Mesothelial cell of epicardium (in vitro differentiated cells): ENCODE measurements around the gene ATP5IF1. TPM values are rescaled to one million over a fixed set of nuclear protein-coding genes. Genes with fewer than 3 reads are reported as not detected.

Source experiments
- DNase-seq, 2 experiments: peaks; one replicate each; pipeline ENCODE4 v3.0.0; 2021; ENCODE audit warnings: low spot score in 2 of 2; ENCODE audit not compliant: unreplicated experiment in 2 of 2
- H3K27ac Mint-ChIP-seq: 2 replicates; pipeline ENCODE4 v1.8.0; 2021; ENCODE audit warnings: mixed read lengths
- H3K27me3 Mint-ChIP-seq: 2 replicates; pipeline ENCODE4 v1.8.0; 2021; ENCODE audit warnings: low read depth, mixed read lengths
- H3K36me3 Mint-ChIP-seq: 2 replicates; pipeline ENCODE4 v1.8.0; 2021; ENCODE audit warnings: mixed read lengths
- H3K4me1 Mint-ChIP-seq: 2 replicates; pipeline ENCODE4 v1.8.0; 2021; ENCODE audit warnings: mixed read lengths
- H3K4me3 Mint-ChIP-seq: 2 replicates; pipeline ENCODE4 v1.8.0; 2021; ENCODE audit warnings: mild to moderate bottlenecking, moderate library complexity, mixed read lengths
- H3K9me3 Mint-ChIP-seq: 2 replicates; pipeline ENCODE4 v1.8.0; 2021; ENCODE audit warnings: mixed read lengths
- total RNA-seq: library from RNA; stranded (reverse); gene quantifications from 3 replicates; pipeline ENCODE4 v1.2.1, GENCODE V29; 2021
- TF ChIP-seq, protein P1 (sequence below): fragments of 200-600 bp; sonication (generic); IDR thresholded peaks from one replicate; pipeline ENCODE4 v1.5.0; 2021; ENCODE audit warnings: antibody characterized with exemption; ENCODE audit not compliant: unreplicated experiment

ATP5IF1 gene
- total RNA-seq, 1 donor from 2014 or later = 125 TPM

DNA sequence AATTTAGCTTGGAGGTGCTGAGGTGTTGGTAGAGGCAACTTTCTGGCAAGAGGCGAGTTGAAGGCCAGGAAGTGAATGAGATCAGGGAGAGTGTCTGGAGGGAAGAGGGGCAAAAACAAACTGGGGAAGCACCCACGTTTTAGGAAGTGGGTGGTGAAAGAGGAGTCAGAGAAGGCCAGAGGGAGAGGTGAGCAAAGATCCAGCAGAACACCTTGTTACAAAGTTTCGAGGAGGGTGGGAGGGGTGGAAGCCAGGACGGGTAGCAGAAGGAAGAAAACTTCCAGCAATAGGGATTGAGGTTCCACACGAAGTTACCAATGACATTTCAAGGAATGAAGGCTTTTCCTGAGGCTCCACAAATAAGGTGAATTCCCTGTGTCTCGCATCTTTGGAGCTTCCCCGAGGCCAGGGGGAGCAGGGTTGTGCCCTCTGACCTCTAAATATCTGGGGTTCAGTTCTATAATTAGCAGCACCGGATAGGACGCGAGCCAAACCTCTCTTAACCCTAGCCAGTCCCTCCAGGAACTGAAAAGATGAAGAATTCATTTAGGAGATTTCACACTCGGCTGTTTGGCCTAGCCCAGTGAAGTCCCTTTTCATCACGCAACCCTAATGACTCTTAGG, 22.8 kb downstream of the ATP5IF1 start:
- no peaks in the 10 kb centered on the region for H3K36me3 Mint-ChIP-seq
- TF ChIP-seq, protein P1, sequence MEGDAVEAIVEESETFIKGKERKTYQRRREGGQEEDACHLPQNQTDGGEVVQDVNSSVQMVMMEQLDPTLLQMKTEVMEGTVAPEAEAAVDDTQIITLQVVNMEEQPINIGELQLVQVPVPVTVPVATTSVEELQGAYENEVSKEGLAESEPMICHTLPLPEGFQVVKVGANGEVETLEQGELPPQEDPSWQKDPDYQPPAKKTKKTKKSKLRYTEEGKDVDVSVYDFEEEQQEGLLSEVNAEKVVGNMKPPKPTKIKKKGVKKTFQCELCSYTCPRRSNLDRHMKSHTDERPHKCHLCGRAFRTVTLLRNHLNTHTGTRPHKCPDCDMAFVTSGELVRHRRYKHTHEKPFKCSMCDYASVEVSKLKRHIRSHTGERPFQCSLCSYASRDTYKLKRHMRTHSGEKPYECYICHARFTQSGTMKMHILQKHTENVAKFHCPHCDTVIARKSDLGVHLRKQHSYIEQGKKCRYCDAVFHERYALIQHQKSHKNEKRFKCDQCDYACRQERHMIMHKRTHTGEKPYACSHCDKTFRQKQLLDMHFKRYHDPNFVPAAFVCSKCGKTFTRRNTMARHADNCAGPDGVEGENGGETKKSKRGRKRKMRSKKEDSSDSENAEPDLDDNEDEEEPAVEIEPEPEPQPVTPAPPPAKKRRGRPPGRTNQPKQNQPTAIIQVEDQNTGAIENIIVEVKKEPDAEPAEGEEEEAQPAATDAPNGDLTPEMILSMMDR = no peak
- peak overlapping the region; percentile 50 for H3K27ac Mint-ChIP-seq
- peaks cover 24% of the 10 kb centered on the region for H3K4me1 Mint-ChIP-seq
- peak overlapping the region; percentile 72 for H3K4me3 Mint-ChIP-seq
- H3K27me3 Mint-ChIP-seq = no peaks in the 10 kb centered on the region
- DNase-seq = no peak
- H3K9me3 Mint-ChIP-seq = no peaks in the 10 kb centered on the region

DNA sequence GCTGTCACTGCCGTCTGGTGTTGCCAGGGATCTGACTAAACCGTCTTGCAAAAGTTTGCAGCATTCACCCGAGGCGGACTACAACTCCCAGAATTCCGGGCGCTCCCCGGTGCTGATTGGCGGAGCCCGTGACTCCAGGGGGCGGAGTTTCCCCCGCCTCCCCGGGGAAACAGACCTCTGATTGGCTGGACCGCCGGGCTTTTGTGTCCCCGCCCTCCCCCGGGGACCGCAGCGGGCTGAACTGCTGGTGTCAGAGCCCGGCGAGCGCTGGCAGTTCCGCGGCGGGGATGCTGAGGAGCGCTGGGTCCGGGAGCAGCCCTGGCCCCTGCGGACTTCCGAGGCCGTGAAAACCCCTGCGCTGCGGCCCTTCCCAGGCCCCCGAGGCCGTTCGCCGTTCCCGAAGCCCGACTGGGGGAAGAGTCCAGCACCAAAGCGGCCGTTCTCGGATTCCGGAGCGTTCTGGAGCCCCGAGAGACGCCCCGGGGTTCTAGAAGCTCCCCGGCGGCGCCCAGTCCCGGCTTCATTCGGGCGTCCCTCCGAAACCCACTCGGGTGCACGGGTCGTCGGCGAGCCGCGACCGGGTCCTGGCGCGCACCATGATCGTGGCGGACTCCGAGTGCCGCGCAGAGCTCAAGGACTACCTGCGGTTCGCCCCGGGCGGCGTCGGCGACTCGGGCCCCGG, 23.5 kb downstream of the ATP5IF1 start, which contains the start of gene SESN2:
TSS of gene SESN2 (plus strand) at position 267 of the 682 bp plus-strand sequence. CDS start at position 597, 330 bp downstream.
- Mint-ChIP-seq H3K4me1 (peaks cover 24% of the 10 kb centered on the region), H3K27me3 (no peaks in the 10 kb centered on the region), H3K4me3 (peak within 1 kb of the TSS; percentile 72), H3K9me3 (no peaks in the 10 kb centered on the region), H3K27ac (peak within 1 kb of the TSS; percentile 50), H3K36me3 (no peaks in the 10 kb centered on the region)
- DNase-seq = peak; percentile 99
- TF ChIP-seq, protein P1 = no peak

DNA sequence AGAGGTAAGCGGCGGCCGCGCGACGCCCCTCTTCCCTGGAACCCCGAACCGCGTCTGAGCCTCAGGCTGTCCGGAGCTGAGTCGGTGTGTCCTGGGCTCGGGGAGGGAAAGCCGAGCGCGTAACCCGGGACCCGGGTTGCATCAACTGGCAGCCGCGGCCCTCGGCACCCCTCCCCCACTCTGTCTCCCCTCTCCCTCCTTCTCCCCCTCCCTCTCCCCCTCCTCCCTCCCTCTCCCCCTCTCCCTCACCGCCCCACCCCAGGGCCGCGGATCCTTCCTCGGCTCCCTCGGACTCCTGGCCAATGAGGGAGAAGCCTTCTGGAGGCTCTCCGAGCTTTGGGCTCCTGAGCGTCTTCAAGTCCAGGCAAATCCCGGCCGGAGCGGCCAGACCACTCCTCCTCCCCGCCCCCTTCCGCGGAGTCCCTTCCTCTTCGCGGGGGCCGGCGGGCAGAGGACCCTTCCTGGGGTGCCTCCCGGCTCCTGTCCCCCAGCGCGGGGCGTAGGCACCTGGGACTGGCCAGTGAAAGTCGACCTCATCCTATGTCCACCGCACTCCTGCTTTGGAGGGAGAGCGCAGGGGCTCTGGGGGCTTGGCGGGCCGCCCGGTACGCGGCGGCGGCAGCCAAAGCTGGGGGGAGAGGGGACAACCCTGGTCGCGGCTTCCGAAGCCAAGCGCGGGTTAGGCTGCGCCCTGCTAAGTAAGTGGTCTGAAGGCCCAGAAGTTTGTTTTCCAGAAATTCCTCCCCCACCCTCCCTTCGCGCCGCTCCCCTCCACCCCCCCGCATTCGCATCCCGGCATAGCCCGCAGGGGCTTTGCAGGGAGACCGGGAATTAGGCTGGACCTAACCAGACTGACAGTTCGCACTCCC, 24.2 kb downstream of the ATP5IF1 start:
- Mint-ChIP-seq H3K9me3 (no peaks in the 10 kb centered on the region), H3K27me3 (no peaks in the 10 kb centered on the region), H3K4me3 (peak overlapping the region; percentile 72), H3K4me1 (peaks cover 24% of the 10 kb centered on the region), H3K27ac (peak overlapping the region; percentile 85), H3K36me3 (no peaks in the 10 kb centered on the region)
- TF ChIP-seq, protein P1 = no peak
- DNase-seq = peak; percentile 68 to 79

DNA sequence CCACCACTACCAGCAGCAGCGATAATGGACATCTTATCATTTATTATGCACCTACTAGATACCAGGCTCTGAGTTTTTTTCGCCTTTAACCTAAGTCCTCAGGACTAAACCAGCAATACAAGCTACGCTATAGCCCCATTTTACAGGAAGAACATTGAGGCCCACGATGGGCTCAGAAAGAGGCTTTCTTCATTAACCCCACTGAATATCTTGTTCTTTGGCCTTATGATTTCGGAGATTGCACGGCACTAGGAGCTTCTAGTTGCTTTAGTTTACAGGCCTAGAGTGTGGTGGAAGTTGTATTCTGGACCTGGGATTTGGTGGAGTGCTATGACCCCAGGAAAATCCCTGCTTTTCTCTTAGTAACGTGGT, 24.9 kb downstream of the ATP5IF1 start:
- Mint-ChIP-seq H3K4me1 (peaks cover 26% of the 10 kb centered on the region), H3K27me3 (no peaks in the 10 kb centered on the region), H3K9me3 (no peaks in the 10 kb centered on the region), H3K27ac (peak overlapping the region; percentile 85), H3K36me3 (no peaks in the 10 kb centered on the region), H3K4me3 (peak overlapping the region; percentile 72)
- no peak for DNase-seq
- TF ChIP-seq, protein P1 = no peak

DNA sequence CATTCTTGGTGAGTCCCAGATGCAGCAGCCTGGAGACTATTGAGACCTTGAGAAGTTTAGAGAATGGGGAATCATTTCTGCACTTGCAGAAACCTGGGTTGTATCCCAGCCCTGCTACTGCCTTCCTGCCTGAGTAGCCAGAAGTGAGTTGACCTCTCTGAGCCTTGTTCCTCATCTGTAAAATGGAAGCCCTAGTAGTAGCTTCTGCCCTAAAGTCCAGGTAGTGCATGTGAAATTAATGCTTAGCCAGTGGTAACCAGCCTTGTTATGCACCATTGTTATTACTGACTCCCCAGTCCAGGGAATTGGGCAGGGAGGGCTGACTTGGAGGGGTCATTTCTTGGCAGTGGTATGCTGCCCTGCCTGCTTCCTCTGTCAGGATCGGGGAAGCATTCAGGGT, 29.0 kb downstream of the ATP5IF1 start:
- Mint-ChIP-seq H3K4me3 (no peak overlapping the region), H3K36me3 (peaks cover 4% of the 10 kb centered on the region), H3K27ac (no peak overlapping the region), H3K4me1 (peaks cover 23% of the 10 kb centered on the region), H3K27me3 (no peaks in the 10 kb centered on the region), H3K9me3 (no peaks in the 10 kb centered on the region)
- no peak for DNase-seq
- TF ChIP-seq, protein P1 = no peak
